HG02884 (cell line): ENCODE data around the gene CD81.

Experiments used
- ATAC-seq: cut with Tn5 transposase; IDR thresholded peaks from one replicate; pipeline ENCODE4 v1.9.1; 2021; ENCODE audit warnings: mild to moderate bottlenecking, moderate library complexity; ENCODE audit not compliant: unreplicated experiment

Gene CD81

DNA sequence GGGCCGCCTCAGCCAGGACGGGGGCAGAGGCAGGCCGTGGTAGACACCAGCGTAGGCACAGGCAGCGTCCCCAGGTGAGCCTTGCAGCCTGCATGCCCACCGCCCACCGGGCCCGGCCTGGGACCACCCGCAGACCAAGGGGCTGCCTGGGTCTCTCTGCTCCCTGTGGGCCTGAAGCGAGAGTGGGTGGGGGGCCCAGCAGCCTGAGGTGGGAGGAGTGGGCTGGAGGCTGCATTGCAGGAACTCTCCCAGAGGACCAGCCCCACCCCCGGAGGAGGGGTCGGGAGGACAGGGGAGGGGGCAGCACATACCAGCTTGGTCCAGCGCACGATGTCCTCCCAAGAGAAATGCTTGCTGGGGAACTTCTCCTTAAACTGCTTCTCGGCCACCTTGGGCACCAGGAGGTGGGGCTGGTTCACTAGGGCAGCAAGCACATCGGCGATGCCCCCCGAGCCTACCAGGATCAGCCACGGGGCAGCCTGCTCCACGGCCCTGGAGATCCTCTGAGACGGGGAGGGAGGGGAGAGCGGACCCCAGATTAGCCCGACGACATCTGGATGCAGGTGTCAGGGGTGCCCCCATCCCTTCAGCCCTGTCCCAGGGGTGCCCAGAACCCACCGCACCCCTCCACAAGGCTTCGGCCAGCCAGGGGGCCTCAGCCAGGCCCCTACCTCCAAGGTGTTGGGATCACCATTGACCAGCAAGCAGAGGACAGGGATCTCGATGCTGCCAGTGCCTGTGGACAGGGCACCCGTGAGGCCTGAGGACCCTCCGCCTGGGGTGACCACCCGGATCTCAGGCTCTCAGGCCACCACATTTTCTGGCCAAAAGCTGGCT, 41.0 kb downstream of the CD81 start:
- no peak for ATAC-seq

DNA sequence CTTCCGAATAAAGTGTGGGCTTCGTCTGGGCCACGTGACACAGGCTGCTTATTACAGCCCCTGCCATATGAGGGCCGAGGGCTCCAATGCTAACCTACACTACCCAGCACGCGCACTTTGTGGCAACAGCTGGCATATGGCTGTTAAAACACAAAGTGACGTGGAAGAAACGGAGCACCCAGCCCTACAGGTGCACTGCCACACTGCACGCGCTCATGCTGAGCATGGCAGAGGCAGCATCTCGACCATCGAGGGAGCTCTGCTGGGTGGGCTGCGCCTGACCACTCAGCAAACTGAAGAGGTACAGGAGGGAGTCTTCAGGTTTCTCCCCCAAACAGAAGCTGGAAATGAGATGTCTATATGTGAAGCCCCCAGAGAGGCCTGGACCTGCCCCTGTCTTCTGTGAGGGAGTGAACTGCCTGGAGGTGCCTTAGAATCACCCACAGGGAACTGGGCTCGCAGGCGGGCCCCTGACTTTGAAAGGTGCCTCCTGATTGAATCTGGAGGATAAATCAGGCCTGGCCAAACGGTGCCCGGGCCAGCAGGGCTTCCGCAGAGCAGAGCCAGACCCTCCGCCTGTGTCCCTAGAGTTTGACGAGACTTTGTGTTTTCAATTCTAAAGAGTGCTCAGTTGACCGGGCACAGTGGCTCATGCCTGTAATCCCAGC, 41.7 kb downstream of the CD81 start:
- no peak for ATAC-seq

GRCh38 chr11:2419638-2420501, 42.8 kb downstream of the CD81 start:
- ATAC-seq, result no peak

- ATAC-seq, result peak; percentile 79
Measured at GRCh38 chr11:2420502-2421225, 43.6 kb downstream of the CD81 start.

- no peak for ATAC-seq
Measured at GRCh38 chr11:2421226-2421994, 44.3 kb downstream of the CD81 start.

DNA sequence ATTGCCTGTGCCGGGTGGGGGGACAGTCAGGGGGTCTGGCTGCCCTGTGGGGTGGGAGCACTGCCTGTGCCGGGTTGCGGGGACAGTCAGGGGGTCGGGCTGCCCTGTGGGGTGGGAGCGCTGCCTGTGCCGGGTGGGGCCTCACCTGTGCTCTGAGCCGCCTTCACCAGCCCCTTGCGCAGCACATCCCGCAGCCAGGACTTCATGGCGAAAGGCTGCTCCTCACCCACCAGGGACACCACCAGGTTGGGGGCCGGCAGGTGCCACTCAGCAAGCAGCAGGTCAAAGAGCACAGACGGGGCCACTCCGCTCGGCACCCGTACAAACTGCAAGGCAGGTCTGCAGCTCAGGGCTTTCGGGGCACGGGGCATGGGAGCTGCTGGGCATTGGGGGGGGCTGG, 44.9 kb downstream of the CD81 start:
- ATAC-seq, result no peak

GRCh38 chr11:2422461-2423156, 45.5 kb downstream of the CD81 start:
- no peak for ATAC-seq

- no peak for ATAC-seq
Measured at GRCh38 chr11:2423157-2424025, 46.3 kb downstream of the CD81 start.

- ATAC-seq, result no peak
Measured at GRCh38 chr11:2424811-2425495, 47.8 kb downstream of the CD81 start.

GRCh38 chr11:2425506-2425905, 48.4 kb downstream of the CD81 start:
- ATAC-seq, result no peak

DNA sequence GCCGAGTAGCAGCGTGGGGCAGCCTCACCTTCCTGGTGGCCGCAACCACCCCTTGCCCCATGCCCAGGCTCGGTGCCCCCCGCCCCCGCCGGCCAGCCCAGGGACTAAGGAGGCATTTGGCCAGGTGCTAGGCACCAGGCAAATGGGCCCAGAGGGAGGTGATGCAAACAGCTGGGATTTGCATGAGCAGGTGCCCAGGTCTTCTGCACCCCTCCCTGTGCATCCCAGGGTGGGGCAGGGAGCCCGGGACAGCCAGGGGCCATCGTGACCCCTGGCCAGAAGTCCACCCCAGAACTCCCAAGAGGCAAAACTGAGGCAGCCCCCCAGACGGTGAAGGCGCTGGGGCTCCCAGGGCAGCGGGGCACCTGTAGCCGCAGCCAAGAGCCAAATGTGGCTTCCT, 49.1 kb downstream of the CD81 start:
- no peak for ATAC-seq

- no peak for ATAC-seq
Measured at GRCh38 chr11:2426826-2427521, 49.9 kb downstream of the CD81 start.

- ATAC-seq, result no peak
Measured at GRCh38 chr11:2427721-2428321, 50.7 kb downstream of the CD81 start.

- ATAC-seq, result no peak
Measured at GRCh38 chr11:2428322-2428795, 51.2 kb downstream of the CD81 start.

GRCh38 chr11:2431395-2431794, 54.3 kb downstream of the CD81 start:
- no peak for ATAC-seq

- no peak for ATAC-seq
Measured at GRCh38 chr11:2432171-2432621, 55.1 kb downstream of the CD81 start.

DNA sequence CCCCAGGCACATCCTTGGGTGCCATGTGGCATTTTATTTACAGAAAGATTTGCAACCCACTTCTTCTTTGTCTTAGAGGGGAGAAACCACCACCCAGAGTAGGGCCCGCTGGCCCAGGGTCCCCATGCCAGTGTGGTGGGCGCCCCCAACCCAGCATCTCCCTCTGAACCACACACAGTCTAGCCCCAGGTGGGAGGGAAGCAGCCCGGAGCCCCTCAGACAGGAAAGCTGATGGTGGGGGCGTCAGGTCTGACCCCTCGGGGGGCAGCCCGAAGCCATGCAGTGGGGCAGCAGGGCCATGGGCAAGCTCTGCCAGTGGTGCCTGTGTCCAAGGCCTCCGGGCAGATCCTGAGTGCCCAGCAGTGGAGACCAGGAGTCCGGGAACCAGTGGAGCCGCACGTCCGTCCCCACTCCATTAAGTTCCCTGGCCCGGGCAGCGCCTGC, 55.5 kb downstream of the CD81 start:
- no peak for ATAC-seq
